ENCODE measurements around the gene CYP39A1. TPM values are rescaled to one million over a fixed set of nuclear protein-coding genes. Genes with fewer than 3 reads are reported as not detected.

The CYP39A1 gene
- total and polyA plus RNA-seq, 2 of the 13 experiments (the other 11 are each of a cell fraction or from before 2014, with no cell fraction given), result 0.13 TPM; not detected in 1

GRCh38 chr6:46648869-46649492 is 3.6 kb downstream of the CYP39A1 start (continued):
- TF ChIP-seq SOX6 (IDR thresholded peaks at IDR 0.05), result no peak
- TF ChIP-seq SOX6 (CRISPR knock-in tag; IDR thresholded peaks at IDR 0.05), result no peak
- TF ChIP-seq ZNF577 (CRISPR knock-in tag; IDR thresholded peaks at IDR 0.05; ENCODE audit: borderline replicate concordance, low read depth), result no peak
- TF ChIP-seq ZNF224 (CRISPR knock-in tag; IDR thresholded peaks at IDR 0.05), result no peak
- no peak for TF ChIP-seq FOXJ3 (CRISPR knock-in tag; IDR thresholded peaks at IDR 0.05; ENCODE audit: borderline replicate concordance)
- no peak for TF ChIP-seq E2F5 (CRISPR knock-in tag; conservative IDR thresholded peaks at IDR 0.05)
- TF ChIP-seq CBFB (CRISPR knock-in tag; IDR thresholded peaks at IDR 0.05), result no peak
- TF ChIP-seq ATF3 (CRISPR knock-in tag; IDR thresholded peaks at IDR 0.05), result no peak
- TF ChIP-seq HNF4A (CRISPR knock-in tag; IDR thresholded peaks at IDR 0.05), result no peak
- no peak for TF ChIP-seq ZNF713 (CRISPR knock-in tag; IDR thresholded peaks at IDR 0.05)
- TF ChIP-seq HMGXB4 (CRISPR knock-in tag; IDR thresholded peaks at IDR 0.05; ENCODE audit: borderline replicate concordance in 1 of 2, low read depth in 1 of 2), result no peak
- TF ChIP-seq ZNF704 (CRISPR knock-in tag; IDR thresholded peaks at IDR 0.05; ENCODE audit: borderline replicate concordance), result no peak
- no peak for TF ChIP-seq SETDB1 (CRISPR knock-in tag; IDR thresholded peaks at IDR 0.05; ENCODE audit: borderline replicate concordance)
- TF ChIP-seq ARID5B (CRISPR knock-in tag; IDR thresholded peaks at IDR 0.05), result peak; percentile 46; the same call in 1 of the 2 replicates
- TF ChIP-seq SYNCRIP (IDR thresholded peaks at IDR 0.05; ENCODE audit: insufficient read depth, low read depth, low read length), result no peak
- TF ChIP-seq CBX5 (CRISPR knock-in tag; IDR thresholded peaks at IDR 0.05; ENCODE audit: borderline replicate concordance), result no peak
- TF ChIP-seq NR2F1 (CRISPR knock-in tag; IDR thresholded peaks at IDR 0.05), result no peak

Data from HepG2 (cell line).